GM19035 (cell line): Measurements from ENCODE around the gene HSF5.
"Not testable (repeated sequence)": the region's sequence is repeated elsewhere in the genome, so short reads cannot be mapped to it uniquely, and the experiment has no call there.

Source experiments
- ATAC-seq: cut with Tn5 transposase; IDR thresholded peaks from one replicate; pipeline ENCODE4 v1.9.1; 2021; ENCODE audit not compliant: unreplicated experiment

HSF5 gene

DNA sequence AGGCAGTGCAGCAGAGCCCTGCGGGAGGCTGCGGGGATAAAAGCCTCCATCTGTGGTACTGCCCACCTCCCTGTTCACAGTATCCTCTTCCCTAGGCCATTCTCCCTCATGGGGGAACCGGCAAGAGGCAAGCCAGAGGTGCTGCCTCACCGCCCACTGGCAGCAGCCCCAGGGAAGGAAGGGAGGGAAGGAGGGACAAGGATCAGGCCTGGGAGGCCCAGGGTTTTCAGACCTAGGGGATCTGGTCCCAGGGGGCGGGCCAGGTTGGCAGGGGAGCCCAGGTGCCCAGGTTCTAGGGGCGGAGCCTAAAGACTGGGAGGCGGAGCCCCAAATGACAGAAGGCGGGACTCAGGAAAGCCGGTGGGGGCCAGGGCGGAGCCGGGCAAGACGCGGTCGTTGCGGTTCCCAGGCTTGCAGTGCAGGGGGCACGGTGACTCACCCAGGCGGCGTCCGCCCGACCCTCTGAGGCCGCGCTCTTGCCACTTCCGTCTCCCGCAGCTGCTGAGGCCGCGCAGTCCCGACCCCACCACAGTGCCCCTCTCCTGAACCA lies 29.2 kb upstream of the HSF5 start:
- no peak for ATAC-seq

DNA sequence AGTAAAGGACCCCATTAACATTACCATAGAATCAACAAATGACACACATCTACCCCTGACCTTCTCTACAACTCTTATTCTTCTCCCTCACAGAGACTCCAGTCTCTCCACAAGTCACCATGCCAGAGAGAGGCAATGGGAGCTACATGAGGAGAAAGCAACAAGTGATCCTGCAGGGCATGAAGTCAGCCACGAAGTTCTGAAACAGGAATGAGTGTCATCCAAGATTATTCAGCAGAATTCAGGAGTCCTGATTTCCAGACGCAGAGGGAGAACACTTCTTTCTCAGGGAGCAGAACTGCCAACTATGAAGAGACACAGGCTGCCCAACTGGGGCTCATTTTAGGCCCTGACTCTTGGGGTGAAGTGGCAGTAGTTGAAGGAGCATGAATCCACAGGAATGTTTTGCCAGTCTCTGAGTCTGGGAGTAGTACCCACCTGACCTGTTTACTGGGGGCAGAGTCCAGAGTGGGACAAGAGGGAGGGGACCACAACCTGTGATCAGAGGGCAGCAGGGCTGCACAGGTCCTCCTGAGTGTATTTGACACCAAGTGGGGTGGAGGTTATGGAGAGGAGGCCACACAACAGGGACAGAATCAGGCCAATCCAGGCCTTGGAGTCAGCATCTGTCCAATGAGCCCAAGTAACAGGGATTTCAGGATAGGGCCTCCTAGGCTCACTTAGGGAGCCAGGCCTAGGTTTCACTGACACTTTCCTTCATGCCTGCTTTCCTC lies 28.6 kb upstream of the HSF5 start:
- ATAC-seq, result no peak

DNA sequence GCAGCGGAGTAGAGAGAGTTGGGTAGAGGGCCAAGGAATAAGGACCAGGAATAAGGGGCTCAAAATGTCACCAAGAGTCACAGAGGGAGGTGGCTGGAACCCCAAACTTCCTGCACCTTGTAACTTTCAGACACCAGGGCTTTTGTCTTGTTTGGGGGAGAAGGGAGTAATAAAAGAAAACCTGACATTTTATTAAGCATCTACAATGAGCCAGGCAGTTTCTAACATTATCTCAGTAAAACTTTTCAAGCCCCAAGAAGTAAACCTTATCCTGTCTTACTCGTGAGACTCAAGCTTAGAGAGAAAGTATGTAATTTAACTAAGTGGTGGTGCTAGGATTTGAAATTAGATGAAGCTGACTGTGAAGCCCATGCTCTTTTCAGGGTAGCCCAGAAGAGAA lies 27.1 kb upstream of the HSF5 start:
- no peak for ATAC-seq

DNA sequence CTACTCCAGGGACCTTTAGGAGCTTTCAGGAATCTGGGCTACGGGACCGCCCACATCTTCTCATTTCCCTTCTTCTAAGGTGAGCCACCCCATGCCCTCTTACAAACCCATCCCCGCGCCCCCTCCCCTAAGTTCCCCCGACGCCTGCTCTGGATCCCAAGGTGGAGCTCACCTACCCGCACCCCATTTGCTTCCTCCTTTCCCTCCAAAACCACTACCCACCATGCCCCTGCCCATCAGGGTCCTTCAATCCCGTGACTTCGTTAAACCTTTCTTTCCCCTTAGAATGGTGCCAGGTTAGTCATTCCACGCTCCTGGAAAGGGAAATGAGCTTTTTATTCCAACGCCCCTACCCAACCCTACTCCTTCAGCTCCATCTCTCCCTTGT lies 26.6 kb upstream of the HSF5 start:
- no peak for ATAC-seq

DNA sequence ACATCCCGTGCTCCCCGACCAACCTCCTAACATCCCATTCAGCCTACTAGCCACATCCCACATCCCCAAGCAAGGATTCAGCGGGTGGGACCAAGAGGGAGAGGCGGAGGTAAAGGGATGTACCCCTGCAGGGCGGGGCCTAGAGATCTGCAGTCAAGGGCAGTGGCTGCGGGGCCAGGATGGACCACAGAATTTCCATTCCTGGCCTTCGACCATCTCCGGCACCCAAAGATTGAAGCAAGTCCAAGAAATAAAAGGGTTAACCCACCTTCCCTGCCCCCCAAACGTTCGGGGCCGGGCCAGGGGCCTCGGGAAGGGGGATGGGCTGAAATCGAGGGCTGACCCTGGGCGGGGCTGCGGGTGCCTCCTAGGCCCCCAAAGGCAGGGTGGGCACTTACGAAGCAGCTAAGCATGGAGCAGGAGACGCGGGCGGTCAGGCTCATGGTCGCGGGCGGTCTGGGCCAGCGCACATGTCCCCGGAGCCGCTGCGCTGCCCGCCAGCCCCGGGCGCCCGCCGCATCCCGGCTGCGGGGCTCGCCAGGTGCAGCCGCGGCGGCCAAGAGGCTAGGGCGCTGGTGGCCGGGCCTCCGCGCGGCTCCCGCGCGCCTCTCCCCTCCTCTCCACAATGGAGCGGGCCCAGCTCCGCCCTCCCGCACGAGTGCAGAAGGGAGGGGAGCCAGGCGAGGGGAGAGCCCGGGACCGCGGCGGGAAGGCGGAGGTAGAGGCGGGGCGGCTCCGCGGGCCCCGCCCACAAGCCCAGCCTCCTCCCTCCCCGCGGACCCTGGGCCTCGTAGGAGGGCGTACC lies 26.0 kb upstream of the HSF5 start, which contains the start of gene MTMR4:
MTMR4 (minus strand) TSS at position 674 of the 805 bp plus-strand sequence; CDS start at position 443, 231 bp downstream.
- ATAC-seq, result no peak

DNA sequence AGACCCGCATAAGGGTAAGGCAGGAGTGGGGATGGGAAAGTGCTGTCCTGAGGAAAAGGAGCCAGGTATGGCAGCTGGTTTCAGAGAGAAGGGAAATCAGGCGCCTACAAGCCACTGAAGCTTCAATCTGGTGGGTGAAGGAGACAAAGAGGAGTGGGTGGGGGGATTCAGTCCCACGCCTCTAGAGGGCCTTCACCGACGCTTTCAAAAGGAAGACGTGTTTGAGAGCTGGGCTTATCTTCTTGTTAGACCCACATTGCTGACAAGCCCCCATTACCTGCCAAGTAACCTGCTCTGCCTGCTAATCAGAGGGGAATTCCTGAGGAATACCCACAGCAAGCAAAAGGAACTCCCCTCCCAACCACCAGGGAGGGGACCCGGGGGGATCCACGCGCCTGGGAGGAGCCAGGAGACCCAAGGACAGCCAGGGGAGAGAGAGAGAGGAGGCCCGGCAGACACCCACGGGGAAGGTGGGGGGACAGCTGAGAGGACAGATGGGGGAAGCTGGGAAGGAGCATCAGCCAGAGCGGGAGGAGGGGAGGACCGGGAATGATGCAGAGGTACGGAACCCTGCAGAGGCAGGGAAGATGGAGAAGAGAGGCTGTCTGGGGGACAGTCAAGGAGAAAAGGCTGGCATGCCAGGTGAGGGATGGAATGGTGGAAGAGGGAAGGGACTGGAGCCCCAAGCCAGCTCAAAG lies 25.2 kb upstream of the HSF5 start:
- no peak for ATAC-seq

DNA sequence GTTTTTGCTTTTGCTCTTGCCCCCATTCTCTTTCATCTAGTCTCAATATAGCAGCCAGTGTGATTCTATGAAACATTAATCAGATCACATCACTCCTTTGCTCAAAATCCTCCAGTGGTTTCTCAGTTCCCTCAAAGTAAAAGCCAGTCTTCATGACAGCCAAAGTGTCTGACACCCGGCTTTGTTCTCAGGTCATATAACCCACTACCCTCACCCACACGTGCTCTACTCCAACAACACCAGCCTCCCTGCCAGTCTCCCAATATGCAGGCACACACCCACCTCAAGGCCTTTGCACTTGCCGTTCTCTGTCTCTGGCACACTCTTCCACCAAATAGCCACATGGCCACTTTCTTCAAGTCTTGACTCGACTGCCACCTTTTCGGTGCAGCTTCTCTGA lies 21.9 kb upstream of the HSF5 start:
- ATAC-seq, result no peak

DNA sequence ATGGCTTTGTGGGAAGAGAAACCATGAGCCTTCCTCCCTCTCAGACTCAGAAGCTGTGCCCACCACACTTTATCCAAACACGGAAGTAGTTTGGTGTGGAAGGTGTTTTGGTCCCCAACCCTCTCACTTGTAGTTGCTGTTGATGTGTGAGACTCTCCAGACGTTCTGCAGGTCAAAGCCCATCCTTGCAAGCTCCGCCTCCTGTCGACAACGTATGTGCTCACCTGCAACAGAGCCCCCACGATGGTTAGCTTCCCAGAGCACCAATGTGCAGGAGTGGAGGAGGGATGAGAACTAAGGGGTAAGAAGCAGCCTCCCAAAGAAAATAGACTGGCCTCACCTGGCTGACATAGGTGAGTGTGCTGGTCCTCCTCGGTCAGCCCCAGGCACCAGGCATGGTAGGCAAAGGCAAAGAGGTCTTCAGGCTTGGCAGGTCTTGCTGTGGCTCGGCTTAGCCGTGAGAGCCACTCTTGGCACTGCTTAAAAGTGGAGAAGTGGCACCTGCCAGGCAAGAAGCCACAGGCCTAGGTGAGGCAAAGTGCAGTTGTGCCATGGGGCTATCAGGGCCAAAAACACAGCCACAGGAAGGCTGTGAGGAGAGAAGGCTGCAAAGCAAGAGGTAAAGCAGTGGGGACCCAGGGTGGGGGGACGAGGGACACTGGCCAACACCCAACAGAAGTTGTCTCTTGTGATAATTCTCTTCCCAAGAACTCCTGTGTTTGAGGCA lies 20.3 kb upstream of the HSF5 start:
- ATAC-seq, result no peak

DNA sequence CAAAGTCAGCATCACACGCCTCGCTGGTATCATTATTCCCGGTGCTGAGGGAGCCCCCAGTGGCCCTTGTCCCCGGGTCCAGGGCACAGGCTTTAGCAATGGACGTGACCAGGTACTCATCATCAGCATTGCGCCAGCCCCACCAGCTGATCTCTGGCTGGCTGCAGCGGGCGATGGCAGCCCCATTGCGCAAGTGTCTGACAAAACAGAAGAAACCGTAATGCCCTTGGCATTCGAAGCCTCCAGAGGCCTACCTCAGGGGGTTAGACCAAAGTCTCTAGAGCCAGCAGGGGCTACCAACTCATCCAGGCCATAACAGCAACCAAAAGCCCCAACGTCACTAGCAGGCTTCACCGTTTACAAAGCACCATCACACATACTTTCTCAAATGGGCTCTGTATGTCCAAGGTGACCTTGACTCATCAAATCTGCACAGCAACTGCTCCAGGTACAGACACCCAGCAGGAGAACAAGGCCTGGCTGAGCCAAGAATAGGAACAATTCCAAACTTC lies 19.0 kb upstream of the HSF5 start:
- ATAC-seq, result no peak

DNA sequence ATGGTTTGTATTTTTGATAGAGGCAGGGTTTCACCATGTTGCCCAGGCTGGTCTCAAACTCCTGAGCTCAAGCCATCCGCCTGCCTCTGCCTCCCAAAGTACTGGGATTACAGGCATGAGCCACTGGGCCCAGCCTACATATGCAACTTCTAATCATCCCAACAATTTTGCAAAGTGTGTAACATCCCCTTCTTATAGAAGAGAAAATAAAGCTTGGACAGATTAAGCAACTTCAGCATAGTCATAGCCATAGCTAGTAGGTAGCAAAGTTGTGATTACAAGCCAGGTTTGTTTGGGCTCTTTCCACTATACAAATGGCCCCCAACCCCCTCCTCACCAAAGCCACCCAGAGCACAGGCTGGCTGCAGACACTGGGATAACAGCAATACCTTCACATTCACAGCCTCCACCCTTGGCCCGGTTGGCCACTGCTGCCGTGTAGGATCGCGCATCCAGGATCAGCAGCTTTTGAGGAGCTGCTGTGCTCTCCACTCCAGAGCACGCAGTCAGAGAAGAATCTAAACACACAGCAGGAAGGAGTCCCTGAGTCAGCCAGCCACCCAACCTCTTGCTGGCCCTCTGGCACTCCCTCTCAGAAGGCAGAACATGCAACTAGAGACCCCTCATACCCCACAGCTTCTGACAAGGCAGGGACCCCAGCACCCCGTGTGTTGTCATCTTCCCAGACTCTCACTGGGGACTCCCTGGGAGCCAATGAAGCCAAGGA lies 18.3 kb upstream of the HSF5 start:
- ATAC-seq, result no peak

DNA sequence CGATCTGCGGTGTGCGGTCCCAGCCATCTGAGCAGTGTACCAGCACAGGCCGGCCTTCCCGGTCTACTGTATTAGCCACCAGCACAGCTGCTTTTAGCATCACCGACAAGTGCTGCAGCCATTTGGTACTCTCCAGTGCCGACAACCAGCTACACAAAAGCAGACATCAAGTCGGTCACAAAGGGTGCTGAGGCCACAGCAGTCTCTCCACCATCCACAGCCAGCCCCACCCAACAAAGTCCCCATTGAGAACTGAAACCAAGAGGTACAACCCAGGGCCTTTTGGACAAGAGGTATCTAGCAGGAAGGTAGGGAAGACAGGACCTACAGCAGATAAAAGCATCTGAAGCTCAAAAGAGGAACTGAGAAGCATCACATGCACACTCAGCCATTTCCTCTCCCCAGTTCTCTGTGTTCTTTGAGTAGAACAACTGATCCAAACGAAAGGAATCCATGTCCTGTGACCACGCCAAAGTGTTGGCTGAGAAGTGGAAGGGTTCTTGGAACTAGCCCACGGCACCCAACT lies 16.7 kb upstream of the HSF5 start:
- peak; percentile 90 for ATAC-seq

DNA sequence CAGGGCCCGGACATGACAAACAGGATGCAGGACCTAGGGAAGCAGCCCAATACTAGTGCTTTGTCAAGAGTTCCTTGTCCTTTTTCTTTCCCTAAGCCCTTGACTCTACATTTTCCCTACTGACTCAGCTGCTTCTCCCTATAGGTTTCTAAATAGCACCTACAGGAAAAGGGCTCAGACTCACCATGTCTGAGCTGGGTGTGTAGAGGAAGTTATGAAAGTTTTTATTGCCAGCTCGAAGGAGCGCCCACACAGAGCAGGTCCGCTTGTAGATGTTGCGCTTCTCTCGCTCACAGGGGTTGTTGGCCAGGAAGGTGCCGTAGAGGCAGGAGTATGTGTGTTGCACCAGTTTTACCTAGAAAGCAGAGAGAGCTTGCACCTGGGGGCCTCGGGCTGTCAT lies 15.7 kb upstream of the HSF5 start:
- ATAC-seq, result no peak

DNA sequence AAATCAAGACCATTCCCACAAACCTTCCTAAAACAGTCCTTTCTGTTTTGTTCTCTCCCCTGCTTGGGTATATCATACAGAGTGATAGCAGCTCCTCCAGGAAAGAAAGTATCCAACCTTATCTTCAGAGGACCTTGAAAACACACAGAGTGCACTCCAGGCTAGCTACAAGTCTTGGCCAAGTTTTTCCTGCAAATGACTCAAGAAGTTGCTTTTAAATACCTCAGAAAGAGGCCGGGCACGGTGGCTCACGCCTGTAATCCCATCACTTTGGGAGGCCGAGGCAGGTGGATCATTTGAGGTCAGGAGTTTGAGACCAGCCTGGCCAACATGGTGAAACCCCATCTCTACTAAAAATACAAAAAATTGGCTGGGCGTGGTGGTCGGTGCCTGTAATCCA lies 14.9 kb upstream of the HSF5 start:
- ATAC-seq, result not testable (repeated sequence)

DNA sequence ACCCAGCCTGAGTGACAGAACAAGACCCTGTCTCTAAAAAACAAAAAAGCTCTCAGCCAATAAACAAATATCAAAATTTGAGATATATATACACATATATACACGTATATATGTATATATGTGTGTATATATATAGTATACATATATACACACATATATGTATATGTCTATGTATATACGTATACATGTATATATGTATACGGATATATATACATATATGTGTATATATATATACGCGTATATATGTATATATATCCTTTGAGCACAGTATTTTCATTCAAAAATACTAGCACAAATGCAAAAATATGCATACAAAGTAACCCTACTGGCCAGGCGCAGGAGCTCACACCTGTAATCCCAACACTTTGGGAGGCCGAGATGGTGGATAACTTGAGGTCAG lies 13.2 kb upstream of the HSF5 start:
- ATAC-seq, result no peak

DNA sequence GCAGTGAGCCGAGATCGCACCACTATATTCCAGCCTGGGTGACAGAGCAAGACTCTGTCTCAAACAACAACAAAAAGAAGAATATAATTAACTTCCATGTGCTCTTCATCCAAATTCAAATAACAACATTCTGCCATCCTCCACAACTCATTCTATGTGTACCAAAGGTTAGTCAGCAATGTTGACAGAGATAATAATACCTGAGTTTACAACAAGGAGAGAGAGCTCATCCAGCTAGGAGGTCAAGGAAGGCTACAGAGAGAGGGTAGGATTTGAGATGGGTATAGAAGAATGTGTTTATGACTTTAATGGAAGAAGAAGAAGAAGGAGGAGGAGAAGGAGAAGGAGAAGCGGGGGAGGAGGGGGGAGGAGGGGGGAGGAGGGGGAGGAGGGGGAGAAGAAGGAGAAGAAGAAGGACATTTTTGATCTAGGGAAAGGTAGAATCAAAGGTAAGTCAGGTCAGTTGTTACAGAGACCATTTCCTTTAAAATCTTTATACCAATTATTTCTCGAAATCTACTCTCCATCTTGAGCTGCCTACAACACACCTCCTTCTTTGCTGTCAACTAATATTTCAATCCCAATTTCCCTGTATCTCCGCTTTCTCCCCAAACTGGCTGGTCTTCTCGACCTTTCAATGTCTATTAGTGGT lies 10.1 kb upstream of the HSF5 start:
- ATAC-seq, result no peak

DNA sequence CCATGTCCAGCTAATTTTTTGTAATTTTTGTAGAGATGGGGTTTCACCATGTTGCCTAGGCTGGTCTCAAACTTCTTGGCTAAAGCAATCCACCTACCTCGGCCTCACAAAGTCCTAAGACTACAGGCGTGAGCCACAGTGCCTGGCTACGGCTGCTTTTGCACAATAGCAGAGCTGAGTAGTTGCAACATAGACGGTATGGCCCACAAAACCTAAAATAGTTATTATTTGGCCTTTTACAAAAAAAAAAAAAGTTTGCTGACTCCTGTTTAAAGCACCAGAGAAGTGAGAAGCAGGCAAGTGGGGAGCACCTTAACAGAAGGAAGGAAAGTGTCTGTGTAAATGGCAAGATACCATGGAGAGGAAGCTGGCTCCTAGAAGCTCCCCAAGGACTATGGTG lies 5.3 kb upstream of the HSF5 start:
- no peak for ATAC-seq

DNA sequence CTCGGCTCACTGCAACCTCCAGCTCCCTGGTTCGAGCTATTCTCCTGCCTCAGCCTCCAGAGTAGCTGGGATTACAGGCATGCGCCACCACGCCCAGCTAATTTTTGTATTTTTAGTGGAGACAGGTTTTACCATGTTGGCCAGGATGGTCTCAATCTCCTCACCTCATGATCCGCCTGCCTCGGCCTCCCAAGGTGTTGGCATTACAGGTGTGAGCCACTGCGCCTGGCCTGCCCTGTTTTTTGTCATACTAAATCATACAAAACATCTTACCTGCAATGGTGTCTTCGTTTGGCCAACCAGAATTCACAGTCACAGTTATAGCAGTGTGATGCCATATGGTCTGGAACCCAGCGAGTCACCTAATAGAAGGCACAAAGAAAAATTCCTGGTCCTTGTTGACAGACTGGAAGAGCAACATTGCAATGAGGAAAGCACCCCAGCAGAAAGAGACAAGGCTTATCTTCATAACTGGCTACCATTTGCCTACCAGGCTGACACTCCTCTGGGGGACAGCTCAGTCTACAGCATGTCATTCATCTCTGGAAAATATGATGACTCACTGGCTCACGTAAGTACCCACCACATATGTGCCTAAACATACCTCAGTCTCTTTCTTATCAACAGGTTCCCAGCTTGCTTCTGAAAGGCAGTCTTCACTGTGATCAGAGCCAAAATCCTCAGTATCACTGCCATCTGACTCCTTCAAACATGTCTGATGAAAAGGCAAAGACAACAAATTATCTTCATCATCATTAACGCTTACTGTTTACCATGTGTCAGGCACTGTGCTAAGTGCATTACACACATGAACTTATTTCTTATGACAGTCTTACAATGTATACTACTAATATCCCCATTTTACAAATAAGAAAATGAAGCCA lies 4.3 kb upstream of the HSF5 start:
- no peak for ATAC-seq

DNA sequence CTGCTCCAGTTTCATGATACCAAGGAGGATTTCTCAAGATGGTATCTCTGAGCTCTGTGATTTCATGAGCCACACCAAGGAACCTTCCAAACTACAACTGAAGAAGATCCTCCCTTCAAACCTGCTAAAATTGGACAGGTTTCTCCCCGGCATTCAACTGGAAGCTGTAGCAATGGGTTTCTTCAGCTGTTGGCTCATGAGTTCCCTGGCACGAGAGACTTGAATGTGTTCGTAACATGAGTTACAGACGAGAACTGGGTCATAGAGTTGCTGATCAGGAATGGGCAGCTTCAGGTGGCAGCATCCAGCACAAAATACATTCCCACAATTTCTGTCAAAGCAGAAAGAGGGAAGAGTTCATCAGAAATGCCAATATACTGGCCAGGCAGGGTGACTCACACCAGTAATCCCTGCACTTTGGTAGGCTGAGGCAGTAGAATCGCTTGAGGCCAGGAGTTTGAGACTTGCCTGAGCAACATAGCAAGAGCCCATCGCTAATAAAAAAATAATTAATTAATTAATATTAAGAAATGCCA lies 3.4 kb upstream of the HSF5 start:
- ATAC-seq, result no peak
